ENCODE measurements around the gene GET3.

The GET3 gene

DNA sequence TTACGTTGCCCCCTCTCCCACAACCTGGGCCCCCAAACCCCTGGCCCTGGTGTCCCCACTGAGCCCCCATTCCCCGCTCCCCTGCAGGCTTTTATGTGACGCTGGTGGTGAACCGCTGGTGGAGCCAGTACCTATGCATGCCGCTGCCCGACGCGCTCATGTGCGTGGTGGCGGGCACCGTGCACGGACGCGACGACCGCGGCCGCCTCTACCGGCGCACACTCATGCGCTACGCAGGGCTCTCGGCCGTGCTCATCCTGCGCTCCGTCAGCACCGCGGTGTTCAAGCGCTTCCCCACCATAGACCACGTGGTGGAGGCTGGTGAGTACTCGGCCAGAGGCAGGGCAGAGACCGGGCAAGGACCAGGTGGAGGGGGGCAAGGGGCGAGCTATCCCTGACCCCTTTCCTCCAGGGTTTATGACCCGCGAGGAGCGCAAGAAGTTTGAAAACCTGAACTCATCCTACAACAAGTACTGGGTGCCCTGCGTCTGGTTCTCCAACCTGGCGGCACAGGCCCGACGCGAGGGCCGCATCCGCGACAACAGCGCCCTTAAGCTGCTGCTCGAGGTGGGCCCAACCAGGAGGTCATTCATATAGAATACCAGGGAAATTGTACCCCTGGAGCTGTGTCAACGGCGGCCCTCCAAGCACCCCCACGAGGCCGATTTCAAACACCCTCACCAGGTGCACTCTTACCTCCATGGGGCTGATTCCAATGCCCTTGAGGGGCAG, 17.3 kb downstream of the GET3 start:
- DNase-seq, result no peak

DNA sequence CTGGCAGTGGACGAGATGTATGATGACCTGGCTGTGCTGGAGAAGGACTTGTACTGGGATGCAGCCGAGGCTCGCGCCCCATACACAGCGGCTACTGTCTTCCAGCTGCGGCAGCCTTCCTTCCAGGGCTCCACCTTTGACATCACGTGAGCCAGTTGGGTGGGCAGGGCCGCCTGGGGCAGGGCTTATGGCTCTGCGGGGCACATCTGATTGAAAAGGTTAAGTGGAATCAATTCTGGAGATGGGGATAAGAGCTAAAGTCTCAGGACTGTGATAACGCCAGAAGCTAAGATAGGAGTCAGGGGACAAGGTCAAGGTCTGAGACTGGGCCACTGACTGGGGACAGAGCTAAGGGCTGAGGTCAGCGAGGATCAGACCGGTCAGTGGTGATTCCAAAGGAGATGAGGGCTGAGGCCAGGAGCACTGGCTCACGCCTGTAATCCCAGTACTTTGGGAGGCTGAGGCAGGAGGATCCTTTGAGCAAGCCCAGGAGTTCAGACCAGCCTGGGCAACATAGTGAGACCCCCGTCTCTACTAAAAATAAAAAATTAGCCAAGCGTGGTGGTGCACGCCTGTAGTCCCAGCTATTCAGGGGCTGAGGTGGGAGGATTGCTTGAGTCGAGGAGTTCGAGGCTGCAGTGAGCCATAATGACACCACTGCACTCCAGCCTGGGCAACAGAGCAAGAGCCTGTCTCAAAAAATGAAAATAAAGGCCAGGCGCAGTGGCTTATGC, 19.0 kb downstream of the GET3 start:
- no peak for DNase-seq

DNA sequence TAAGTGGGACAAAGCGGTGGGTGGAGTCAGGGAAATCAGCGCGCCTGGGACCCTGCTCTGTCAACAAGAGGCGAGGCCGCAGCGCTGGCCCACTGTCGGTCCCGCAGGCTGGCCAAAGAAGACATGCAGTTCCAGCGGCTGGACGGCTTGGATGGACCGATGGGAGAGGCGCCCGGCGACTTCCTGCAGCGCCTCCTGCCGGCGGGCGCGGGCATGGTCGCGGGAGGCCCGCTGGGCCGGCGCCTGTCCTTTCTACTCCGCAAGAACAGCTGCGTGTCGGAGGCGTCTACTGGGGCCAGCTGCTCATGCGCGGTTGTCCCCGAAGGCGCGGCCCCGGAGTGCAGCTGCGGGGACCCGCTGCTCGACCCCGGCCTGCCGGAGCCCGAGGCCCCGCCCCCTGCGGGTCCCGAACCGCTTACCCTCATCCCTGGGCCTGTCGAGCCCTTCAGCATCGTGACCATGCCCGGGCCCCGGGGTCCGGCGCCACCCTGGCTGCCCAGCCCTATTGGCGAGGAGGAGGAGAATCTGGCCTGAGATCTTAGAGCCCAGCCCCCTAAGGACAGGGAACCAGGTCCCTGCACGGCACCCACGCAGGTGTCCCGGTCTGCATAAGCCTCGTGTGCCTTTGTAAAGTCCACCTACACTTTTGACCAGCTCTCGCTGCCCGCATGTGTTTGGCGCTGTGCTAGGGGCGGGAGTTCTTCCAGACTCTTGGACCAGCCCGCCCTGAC, 20.4 kb downstream of the GET3 start:
- peak; percentile 68 for DNase-seq

DNA sequence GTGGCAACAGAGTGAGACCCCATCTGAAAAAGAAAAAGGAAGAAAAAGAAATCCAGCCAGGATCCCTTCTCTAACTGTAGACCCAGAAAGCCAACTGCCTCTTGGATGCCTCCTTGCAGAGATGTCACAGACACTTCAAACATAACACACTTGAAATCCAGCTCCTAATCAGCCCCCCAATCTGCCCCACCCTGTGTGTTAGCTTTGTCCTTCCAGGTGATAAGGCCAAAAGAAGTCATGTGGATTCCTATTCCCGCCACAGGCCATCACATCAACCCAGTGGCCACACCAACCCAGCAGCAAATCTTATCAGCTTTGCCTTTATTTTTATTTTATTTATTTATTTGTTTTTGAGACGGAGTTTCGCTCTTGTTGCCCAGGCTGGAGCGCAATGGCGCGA, 22.4 kb downstream of the GET3 start:
- DNase-seq, result no peak

DNA sequence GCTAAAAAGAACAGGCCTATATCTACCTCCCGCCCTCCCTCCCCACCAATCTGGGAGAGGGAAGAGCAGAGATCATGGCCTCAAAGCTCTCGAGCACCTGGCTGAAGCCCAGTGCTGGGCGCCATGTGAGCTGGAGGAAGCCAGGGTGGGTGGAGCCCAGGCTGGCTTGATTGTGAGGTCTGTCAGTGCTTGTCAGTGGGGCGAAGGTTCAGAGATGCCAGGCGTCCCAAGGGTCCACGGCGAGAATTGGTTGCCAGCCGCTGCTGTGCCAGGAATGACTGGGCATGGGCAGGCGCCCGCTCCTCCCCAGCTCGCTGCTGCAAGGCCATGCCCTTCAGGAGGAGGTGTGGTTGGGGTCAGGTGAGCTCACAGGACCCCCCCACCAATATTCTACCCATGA, 25.8 kb downstream of the GET3 start:
- DNase-seq, result no peak

DNA sequence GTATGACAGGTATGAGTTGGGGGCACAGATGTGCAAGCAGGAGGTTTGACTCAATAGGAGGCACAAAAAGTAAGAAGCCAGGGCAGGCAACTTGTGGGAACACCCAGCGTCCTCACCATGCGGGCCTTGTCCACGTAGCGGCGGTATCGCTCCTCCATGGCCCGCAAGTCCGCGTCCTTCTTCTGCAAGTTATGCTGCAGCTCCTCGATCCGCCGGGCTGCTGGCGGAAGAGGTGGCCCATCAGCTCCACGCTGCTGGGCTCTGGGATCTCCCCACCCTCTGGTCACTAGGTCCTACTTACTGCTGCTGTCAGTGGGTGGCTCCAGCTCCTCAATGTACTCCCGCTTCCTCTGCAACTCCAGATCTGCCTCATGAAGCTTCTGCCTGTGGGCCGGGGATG, 27.4 kb downstream of the GET3 start:
- DNase-seq, result no peak

DNA sequence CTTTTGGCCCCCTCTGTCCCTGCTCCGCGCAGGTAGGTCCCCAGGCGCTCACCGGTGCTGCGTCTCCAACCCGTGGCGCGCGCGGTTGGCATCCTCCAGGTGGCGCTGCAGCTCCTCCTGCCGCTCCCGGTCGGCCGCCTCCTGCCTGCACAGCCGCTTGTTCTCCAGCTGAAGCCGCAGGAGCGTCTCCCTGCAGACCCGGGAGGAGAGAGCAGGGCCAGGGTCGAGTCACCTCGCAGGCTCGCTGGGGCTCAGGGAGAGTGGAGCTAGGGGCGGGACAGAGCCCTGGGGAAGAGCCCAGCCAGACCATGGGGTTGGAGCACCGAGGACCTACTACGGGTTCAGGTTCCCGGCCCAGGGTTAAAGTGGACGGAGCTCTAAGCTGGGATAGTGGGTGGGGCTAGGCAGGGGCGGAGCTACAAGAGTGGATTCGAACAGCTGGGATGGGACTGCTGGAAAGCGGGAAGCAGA, 28.8 kb downstream of the GET3 start:
- DNase-seq, result no peak

DNA sequence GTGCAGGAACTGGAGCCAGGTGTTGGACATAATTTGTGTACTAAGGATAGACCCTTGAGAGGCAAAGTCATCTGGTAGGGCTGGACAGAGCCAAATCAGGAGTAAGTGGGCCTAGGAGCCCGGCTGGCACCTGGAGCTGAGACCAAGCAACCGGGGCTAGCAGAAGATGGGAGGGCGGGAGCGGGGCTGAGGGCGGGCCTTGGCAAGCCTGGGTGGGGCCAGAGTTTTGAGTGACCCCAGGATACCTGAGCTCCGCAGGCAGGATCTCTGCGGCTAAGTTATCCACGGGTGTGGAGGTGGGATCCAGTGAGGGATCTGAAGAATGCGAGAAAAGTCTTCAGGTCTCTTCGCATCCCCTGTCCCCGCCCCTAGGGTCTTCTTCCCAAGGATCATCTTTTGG, 29.9 kb downstream of the GET3 start:
- no peak for DNase-seq

DNA sequence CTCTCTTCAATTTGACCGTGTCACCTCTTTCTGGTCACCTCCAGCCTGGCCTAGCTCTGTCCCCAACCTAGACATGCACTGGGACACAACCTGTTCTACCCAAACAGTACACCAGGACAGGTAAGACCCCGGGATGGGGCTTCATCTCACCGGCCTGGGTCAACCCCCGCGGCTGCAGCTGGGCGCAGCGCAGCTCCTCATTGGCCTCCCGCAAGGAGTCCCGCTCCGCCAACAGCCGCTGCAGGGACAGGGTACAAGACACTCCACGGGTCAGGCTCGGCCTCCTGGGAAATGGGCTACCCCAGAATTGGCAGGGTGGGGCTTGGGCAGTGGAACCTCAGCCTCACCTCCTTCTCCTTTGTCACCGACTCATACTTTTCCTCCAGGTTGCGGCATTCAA, 30.4 kb downstream of the GET3 start:
- DNase-seq, result no peak

DNA sequence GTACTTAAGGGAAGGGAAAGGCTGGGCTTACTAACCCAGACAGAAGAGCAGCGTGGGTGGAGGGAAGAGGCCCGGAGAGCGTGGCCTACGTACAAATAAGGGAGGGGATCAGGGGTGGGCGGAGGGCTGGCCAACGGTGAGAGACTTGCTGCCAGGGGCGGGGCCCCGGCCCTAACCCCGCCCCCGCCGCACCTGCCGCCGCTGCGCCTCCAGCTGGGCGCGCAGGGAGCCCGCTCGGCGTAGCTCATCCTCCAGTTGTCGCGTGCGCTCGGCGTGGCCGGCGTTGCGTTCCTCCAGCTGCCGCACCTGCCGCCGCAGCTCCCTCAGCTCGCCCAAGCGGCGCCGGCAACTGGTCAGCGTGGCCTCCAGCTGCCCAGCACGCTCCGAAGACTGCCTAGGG, 32.4 kb downstream of the GET3 start:
- peak; percentile 36 for DNase-seq

DNA sequence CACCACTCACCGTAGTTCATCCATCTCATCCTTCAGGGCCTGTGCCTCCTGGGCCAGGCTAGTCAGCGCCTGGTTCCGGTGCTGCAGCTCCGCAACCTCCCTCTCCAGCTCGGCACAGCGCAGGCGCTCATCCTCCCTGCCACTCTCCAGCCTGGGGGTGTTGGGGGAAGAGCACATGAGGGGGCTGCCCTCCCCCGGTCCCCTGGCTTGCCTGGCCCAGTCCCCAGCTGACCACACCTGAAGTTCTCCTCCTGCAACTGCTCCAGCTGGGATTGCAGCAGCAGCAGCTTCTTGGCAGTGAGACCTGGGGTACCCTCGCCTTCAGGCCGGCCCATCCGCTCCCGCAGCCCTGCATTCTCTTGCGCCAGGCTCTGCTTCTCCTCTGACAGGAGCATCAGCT, 33.6 kb downstream of the GET3 start:
- no peak for DNase-seq

DNA sequence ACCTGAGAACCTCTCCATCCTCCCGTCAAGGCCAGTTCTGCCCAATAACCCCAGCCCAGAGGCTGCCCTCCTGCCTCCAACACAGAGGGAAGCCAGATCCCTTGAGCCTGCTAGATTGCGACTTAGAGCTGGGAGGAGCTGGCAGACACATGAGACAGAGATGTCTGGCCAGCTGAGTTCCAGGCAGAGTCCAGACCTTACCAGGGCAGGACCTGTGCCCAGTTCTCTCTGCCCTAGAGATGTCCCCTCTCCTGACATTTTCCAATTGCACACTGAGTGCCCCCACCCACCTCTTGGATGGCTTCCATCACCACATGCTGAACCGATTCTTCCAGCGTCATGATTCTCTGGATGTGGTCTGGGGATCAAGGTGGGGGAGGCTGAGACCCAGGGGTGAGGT, 35.0 kb downstream of the GET3 start:
- DNase-seq, result no peak

DNA sequence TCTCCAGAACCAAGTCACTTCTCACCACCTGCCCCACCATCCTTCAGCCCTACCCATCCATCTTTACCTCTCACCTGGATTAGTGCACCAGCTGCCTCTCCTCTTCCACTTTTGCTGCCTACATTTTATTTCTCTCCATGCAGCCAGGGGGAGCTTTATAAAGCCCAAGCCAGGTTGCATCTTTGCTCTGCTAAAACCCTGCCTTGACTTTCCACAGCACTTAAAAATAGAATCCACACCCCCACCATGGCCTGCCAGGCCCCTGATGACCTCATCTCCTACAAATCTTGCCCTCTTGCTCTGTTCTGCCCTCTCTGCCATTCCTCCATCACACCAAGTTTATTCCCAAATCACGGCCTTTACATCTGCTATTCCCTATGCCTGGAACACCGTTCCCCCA, 36.3 kb downstream of the GET3 start:
- peak; percentile 43 for DNase-seq

DNA sequence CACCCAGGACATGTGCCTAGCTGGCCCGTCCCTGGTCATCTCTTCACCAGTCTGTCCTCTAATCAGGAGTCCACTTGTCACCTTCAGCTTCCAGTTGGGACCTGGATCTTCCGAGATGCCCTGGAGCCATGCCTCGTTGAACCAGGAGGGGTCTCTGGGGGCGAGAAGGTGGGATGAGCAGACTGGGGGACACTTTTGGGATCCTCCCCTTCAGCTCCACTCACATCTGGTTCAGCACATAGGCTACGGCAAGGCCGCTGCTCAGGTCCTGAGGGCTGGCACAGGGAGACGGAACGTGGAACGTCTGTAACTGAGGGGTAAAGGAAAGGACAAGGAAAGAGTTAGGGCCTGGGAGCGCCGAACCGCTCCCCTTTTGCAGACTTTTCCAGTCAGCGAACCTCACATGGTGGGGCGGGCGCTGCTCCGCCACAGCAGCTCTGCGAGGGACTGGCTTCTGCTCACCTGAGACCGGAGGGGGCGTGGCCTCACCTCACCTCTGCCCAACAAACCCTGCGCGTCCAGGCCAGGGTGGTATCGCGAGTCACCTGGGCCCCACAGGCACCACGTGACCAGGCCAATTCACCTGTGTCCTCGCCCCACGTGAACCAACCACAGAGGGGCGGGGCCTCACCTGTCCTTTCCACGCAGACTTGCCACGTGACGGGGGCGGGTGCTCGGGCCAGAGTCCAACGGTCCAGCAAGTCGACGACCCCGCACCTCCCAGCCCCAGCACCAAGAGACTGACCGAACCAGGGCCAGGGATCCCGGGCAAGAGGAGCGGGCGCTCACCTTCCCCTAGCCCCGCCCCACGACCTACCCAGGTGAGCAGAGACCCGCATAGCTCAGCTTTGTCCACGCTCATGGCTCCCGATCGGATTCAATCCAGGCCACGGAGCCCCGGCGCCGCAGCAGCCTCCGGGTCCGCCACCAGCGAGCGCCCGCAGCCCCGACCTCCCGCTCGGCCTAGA, 37.6 kb downstream of the GET3 start, which contains the start of gene HOOK2:
Gene HOOK2 (minus strand): TSS at position 965 of the 968 bp plus-strand sequence. CDS start 103 bp downstream, at position 862.
- no peak for DNase-seq

DNA sequence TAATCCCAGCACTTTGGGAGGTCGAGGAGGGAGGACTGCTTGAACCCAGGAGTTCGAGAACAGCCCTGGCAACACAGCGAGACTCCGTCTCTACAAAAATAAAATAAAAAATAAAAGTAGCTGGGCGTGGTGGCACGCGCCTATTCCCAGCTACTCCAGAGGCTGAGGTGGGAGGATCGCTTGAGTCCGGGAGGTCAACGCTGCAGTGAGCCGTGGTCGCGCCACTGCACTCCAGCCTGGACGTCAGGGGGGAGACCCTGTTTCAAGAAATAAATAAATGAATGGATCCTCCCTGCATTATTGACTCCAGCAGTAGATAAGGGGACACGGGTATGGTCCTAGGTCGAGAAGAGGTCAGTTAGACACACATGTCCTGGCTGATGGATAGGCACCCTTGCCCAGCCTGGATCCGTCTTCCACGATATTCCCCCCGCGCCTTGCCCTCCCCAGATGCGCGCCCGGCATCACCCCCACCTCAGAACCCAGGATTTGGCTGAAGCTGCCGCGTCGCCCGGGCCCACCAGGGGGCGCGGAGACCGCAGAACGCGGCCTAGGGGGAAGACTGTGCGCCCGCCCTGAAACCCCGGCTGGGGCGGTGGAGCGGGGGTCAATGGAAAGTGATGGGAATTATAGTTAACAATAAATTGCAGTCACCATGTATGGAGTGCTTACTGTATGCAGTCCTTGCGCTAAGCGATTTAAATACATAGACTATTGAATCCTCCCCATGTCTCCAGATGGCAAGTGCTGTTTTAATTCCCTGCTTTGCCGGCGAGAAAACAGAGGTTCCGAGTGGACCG, 40.1 kb downstream of the GET3 start:
- peak; percentile 75 for DNase-seq

DNA sequence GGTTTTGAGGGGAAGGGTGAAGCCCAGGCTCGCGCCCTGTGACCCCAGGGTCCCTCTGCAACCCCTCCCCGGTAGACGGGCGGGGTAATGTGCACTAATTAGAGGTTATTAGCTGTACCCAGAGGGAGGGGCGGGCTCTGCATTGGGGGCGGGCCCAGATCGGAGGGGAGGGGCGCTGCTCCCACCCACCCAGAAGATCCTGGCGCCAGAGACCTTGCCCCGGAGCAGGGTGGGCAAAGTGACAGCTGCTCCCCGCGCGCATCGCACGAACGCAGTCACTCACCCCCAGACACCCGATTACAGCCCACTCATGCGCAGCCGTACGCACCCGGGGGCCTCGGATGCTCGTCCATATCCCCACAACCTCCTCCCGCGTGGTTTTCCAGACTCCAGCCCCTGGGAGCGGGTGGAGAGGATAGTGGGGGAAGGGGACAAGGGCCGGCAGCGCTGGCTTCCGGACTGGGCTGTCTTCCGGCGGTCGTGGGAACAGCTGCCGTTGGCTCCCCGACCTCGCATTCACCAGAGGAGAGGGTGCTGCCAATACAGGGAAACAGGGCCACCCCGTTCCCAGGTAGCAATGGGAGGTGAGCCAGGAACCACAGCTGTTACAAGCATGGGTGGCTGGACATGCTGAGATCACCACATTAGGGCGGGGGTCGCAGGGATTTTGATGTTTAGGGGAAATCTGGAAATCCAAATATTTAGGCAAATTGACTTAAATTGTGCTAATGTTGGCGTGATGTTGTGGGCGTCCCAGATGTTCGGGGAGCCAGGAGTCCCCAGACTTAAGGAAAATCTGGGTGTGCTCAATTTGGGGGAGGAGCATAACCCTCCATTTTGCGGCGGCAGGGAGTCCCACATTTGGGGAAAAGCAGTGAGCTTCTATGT, 41.0 kb downstream of the GET3 start:
- DNase-seq, result peak; percentile 51

DNA sequence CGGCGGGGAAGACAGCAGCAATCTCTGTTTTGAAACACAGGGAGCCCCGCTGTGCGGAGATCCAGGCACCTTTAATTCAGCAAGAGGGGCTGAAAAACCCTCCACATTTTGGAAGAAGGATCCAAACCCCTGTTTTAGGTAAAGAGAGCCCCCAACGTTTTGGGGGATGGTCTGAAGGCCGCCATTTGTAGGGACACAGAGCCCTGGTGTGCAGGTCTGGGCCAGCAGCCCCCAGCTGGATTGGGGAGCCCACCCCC, 41.5 kb downstream of the GET3 start:
- DNase-seq, result no peak

DNA sequence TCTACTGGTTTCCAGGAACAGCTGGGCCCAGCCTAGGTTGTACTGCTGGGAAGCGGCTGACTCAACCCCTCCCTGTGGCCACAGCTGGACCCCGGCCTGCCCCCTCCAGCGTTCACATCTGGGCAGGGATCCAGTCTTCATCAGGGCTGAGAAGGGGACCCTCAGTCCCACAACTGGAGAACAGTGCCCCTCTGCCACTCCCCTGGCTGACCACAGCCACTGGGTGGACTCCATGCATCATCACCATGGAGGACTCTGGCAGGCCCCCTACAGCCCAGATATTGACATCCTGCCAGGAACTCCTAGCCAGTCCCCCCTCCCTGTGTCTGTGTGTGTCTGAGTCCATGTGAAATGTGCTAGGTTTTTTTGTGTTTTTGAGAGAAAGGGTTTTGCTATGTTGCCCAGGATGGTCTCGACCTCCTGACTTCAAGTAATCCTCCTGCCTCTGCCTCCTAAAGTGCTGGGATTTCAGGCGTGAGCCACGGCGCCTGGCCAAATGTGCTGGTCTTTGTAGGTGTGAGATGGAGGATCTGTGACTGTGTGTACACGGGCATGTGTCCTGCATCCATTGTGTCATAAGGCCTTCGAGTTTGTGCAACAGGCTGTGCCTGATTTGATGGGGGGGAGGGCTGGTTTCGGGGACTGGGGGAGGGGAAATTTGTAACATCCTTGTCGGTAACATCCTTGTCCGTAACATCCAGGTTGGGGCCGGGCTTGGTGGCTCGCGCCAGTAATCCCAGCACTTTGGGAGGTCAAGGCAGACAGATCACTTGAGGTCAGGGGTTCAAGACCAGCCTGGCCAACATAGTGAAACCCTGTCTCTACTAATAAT, 42.1 kb downstream of the GET3 start:
- peak; percentile 64 for DNase-seq

DNA sequence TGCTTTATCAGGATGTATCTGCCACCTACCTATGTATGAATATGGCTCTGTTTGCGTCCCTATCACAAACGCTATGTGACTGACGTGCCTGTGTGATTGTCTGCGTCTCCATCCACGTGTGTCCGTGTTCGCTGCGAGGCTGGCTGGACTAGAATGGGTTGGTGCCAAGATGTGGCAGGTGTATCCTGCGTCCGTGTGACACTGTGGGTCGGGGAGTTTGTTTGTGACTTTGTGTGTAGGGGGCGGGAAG, 44.8 kb downstream of the GET3 start:
- no peak for DNase-seq
